Measurements from ENCODE around the gene LIME1. TPM values are rescaled to one million over a fixed set of nuclear protein-coding genes. Genes with fewer than 3 reads are reported as not detected.

Gene LIME1
- total RNA-seq, 1 donor from 2014 or later: 1.7 TPM

DNA sequence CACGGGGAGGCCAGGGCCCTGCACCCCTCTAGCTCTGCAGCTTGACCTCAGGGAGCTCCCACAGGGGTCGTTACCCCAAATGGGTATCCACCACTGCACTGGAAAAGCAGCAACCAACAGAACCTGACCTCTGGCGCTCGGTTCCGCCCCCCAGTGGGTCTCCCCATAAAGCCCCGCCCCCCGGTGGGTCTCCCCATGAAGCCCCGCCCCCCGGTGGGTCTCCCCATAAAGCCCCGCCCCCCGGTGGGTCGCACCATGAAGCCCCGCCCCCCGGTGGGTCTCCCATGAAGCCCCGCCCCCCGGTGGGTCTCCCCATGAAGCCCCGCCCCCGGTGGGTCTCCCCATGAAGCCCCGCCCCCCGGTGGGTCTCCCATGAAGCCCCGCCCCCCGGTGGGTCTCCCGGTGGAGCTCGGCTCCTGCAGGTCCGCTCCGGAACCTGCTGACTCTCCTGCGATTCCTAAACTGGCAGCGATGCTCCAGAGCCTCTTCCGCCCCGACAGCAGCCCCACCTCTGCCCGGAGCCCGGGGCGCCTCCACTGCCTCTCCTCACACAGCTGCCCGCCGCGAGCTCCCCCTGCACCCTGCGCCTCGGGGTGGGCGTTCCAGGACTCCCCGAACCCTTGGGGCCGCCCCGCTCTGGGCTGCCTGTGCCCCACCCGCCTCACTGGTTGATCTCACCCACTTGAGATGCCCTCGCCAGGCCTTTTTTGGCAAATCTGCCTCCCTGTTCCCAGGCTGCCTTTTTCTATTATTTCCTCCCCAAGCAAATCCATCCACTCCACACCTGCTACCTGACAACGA lies 15.2 kb downstream of the LIME1 start:
- DNase-seq: no peak

GRCh38 chr20:63752411-63753101 lies 16.1 kb downstream of the LIME1 start:
- DNase-seq: no peak

DNA sequence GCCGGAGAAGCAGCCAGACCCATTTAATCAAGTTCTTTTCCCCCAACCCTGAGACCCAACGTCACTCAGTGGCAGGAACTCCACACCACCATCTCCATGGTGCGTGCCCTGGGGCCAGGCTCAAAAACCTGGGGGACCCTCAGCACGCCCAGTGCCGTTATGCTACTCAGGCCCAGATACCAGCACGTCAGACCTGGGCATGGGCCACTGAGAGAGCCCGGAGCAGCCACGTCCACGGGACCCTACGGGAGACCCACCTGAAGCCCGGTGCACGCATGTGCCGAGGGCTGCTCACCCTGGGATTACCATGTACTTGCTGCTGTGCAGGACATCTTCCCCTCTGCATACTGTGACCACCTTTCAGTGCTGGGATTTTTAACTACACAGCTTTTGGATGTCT lies 16.9 kb downstream of the LIME1 start:
- no peak for DNase-seq

DNA sequence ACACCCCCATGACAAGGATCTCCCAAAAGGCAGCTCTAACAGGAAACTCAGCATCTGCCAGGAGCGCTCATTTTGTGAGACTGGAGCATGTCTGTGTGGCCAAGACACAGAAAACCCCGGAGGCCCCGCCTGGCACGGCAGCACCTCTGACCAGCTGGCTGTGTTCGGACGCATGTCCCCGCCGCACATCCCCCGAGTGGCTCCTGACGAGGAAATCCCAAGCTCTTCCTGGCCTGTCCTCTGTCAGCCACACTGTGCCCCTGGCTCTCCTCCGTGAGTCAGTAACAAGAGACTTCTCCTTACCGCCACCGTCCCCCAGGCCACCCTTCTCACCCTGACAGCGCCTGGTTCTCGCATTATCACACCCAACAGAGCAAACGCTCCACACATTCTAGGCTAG lies 17.5 kb downstream of the LIME1 start:
- no peak for DNase-seq

DNA sequence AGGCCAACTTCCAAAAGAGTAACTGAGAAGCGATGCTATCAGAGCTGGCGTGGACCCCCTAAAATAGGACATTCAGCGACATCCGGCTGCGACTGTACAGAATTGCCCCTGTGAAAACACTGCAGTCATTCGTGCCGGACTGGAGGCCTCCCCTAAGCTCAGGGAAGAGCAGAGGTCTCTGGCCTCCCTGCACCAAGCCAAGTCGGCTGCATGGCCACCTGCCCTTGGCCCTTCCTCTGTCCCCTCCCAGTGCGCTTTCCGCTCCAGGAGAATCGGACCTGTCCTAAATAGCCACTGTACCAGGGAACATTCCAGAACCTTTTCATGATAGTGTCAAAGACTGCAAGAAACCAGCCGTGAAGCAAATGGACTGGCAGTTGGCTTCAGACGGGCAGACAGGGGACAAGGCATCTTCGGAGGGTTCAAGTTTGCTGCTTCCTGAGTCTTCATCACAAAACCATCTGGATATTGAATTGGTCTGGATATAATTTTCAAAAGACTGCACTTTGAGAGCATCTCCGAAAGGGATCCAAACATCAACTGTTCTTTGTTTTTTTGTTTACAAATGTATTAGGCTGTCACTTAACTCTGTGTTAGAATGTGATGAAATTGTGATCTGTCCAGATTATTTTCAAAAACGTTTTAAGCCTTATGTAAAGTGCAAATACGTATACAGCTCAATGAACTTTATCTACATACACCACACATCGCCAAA lies 19.6 kb downstream of the LIME1 start:
- DNase-seq: no peak

- no peak for DNase-seq
Measured at GRCh38 chr20:63756648-63756991, 20.2 kb downstream of the LIME1 start.

GRCh38 chr20:63758152-63758551 lies 21.7 kb downstream of the LIME1 start:
- no peak for DNase-seq

GRCh38 chr20:63759377-63759901 lies 23.0 kb downstream of the LIME1 start:
- DNase-seq: no peak

DNA sequence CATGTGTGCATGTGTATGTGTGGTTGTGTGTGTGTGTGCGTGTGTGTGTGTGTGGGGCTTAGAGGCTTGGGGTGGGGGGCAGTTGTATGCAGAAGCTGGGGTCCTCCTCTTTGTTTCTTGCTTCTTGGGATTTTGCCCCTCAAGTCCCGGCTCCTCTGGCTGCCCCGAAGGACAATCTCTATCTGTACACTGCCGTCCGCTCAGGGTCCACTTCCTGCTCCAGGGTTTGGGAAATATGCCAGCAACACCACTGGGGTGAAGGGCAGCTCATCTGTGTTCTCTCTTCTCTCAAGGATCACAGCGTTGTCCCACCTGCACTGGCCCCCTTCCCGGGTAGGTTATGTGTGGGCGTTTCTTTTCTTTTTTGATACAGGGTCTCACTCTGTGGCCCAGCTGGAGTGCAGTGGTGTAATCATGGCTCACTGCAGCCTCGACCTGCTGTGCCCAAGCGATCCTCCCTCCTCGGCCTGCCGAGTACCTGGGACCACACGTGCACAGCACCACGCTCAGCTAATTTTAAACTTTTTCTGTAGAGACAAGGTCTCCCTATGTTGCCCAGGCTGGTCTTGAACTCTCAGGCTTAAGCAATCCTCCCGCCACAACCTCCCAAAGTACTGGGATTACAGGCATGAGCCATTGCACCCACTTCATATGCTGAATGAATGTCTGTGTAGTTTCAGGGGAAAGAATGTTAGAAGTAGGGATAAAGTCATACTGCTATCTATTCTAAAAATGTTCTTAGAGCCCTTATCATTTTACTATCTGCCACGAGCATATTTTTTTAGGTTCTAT lies 28.8 kb downstream of the LIME1 start:
- DNase-seq: no peak

- no peak for DNase-seq
Measured at GRCh38 chr20:63765902-63766301, 29.4 kb downstream of the LIME1 start.

DNA sequence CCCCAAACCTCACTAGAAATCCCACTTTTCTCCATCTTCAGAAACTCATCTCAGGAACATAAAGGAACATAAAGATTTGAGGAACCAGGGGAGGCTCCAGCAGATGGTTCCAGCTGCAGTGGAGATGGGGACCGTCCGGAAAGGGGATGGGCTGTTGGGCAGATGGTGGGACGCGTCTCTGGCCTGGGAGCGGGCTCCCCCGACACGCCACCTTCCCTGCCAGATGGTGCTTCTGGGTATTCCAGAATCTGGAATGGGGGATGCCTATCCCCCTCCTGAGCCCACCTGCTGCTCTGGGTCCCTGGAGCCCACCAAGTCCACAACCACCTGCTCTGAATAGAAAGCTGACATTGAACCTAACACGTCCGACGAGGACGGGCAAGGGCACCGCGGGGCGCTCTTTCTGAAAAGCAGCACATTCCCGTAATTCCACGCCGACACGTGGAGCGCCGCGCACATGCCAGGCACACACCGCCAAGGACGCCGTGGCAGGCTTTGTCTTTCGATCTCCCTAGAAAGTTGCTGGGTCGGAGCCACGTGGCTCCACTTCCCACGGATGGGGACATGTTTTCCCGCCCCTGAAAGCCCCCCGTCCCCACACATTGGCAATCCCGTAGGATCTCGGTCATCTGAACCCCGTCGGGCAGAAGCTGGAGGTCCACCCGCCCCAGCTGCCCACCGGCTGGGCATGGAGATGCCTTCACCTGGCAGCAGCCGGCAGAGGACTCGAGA lies 30.4 kb downstream of the LIME1 start:
- no peak for DNase-seq

DNA sequence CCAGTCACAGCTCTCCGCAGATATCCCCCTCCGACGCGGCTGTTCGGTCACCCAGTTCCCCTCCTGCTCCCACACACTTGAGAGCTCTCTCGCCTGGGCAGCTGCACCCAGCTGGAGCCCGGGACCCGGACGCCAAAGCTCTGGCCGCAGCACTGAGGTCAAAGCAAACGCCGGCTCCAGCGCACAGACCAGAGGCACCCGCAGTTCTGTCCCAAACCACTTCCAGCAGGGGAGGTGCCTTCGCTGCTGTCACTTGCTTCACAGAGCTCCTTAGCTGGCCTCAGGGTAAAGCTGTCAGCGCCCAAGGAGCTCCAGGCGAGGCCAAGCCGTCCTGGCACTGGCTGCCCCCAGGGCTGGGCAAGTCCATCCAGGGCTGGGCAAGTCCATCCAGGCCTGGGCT lies 31.0 kb downstream of the LIME1 start:
- DNase-seq: no peak

DNA sequence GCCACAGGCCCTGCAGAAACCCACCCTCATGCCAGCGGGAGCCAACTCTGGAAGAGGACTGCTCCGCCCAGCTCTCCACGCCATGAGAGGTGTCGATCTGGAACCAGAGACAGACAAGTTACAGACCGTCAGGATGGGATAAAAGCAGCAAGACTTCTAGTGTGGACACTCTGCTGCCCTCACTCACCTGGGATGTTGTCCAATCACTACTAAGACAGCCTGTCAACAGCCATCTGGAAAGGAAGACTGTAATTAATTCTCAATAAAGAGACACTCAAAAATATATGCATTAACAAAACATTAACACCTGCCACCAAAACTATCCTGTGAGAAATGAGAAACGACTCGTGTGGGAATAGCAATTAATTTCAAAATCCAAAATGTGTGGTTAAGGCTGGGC lies 31.4 kb downstream of the LIME1 start:
- DNase-seq: no peak

GRCh38 chr20:63768591-63769515 lies 32.4 kb downstream of the LIME1 start:
- no peak for DNase-seq

- DNase-seq: no peak
Measured at GRCh38 chr20:63769891-63770474, 33.5 kb downstream of the LIME1 start.

DNA sequence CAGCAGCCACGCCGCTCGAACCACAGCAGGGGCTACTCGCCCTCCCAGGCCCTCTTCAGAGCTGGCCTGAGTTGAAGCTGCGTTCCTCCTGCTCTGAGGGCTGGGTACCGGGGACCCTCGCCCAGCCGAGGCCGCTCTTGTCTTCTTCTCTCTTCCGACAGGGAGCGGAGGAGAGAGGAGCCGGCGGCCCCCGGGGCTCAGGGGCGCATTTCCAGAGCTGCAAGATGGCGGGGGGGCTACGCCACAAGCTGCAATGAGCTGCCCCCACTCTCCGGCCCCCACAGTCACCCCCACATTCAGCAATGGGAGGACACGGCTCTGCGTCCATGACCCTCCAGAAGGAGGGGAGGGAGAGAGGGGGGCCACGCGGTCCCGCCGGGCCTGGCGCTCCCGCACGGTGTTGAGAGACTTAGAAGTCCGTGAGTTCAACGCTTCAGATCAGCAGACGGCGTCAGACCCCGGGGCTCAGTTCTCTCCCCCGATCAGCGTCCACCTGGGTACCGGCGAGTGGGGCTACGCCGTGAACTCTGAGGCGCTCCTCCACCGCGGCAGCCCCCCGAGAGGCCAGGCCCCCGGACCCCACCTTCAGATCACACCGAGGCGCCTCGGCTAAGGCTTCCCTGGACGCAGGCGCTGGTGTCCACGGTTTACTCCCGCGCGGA lies 34.7 kb downstream of the LIME1 start:
- no peak for DNase-seq

- DNase-seq: no peak
Measured at GRCh38 chr20:63772781-63773518, 36.5 kb downstream of the LIME1 start.

DNA sequence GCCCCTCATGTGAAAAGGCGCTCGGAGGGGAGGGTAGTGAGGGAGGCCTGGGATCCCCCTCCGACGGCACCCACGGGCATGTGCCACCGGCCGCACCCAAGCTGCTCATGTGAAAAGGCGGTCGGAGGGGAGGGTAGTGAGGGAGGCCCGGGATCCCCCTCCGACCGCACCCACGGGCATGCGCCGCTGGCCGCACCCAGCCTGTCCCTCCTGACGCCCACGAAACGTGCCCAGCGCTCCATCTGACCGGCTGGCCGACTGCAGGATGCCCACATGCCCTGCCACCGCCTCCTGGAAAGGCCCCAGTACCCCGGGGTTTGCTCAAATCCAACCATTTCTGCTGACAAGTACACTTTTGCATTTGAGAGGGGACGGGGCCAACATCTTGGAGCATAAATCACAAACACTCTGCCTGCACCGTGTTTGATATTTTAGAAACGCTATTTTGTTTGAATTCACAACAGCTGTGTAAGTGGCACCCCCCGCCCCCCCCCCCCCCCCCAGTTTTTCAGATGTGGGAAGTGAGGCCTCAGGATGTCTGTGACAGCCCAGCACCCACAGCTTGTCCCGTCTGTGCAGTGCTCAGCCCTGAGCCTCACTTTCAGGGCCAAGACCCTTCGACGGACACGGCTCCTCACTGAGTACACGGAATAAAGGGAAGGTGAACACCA lies 37.2 kb downstream of the LIME1 start:
- no peak for DNase-seq
